ENCODE data around the gene RTN4RL1. TPM values are rescaled to one million over a fixed set of nuclear protein-coding genes. Genes with fewer than 3 reads are reported as not detected.

Gene RTN4RL1
- total RNA-seq, 1 donor from 2014 or later, result 0.77 TPM

DNA sequence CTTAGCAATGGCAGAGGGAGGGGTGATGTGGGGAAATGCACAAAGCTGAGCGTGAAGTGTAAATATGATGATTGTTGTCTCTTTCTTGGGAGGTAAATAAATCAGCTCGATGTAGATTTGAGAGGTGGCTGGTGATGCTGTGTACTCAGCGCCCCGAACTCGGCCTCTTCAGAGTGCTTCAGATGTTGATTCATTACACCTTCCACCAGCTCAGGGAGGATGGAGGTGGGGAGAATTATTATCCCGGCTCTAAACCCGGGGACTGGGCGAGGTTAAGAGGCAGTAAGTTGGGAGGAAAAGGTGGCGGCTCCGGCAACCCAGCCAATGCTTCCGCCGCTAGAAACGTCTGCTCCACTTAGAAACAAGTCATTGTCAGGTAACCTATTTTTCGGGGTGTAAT is 108.8 kb downstream of the RTN4RL1 start:
- no peaks in the 10 kb centered on the region for H3K4me1 ChIP-seq (ENCODE audit: insufficient read depth, low read length)
- Mint-ChIP-seq H3K27me3 (ENCODE audit: low read depth, unreplicated experiment) (peaks cover 72% of the 10 kb centered on the region), H3K36me3 (ENCODE audit: low read depth, unreplicated experiment) (no peaks in the 10 kb centered on the region), H3K4me1 (ENCODE audit: low read depth, unreplicated experiment) (no peaks in the 10 kb centered on the region), H3K27ac (ENCODE audit: unreplicated experiment) (no peak overlapping the region), H3K4me3 (ENCODE audit: unreplicated experiment) (no peak overlapping the region), H3K9me3 (ENCODE audit: unreplicated experiment) (no peaks in the 10 kb centered on the region)
- no peaks in the 10 kb centered on the region for H3K36me3 ChIP-seq (ENCODE audit: insufficient read depth, low read length)
- peaks cover 37% of the 10 kb centered on the region for H3K27me3 ChIP-seq (ENCODE audit: insufficient read depth, low read length)
- DNase-seq (ENCODE audit: low read depth), result no peak
- no peaks in the 10 kb centered on the region for H3K79me2 ChIP-seq (ENCODE audit: insufficient read depth, low read length)
- TF ChIP-seq, protein P1, sequence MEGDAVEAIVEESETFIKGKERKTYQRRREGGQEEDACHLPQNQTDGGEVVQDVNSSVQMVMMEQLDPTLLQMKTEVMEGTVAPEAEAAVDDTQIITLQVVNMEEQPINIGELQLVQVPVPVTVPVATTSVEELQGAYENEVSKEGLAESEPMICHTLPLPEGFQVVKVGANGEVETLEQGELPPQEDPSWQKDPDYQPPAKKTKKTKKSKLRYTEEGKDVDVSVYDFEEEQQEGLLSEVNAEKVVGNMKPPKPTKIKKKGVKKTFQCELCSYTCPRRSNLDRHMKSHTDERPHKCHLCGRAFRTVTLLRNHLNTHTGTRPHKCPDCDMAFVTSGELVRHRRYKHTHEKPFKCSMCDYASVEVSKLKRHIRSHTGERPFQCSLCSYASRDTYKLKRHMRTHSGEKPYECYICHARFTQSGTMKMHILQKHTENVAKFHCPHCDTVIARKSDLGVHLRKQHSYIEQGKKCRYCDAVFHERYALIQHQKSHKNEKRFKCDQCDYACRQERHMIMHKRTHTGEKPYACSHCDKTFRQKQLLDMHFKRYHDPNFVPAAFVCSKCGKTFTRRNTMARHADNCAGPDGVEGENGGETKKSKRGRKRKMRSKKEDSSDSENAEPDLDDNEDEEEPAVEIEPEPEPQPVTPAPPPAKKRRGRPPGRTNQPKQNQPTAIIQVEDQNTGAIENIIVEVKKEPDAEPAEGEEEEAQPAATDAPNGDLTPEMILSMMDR (IDR thresholded peaks at IDR 0.05; ENCODE audit: insufficient read depth, low read depth, low read length), result no peak
- TF ChIP-seq EZH2 (IDR thresholded peaks at IDR 0.05; ENCODE audit: insufficient read depth, low read length), result no peak
- H2AFZ ChIP-seq (ENCODE audit: low read depth, low read length), result no peak overlapping the region
- no peak overlapping the region for H3K4me3 ChIP-seq (ENCODE audit: insufficient read depth, low read depth, low read length)
- H3K27ac ChIP-seq (ENCODE audit: low read depth, low read length), result no peak overlapping the region
- no peak for FAIRE-seq
- no peaks in the 10 kb centered on the region for H3K9me3 ChIP-seq (ENCODE audit: insufficient read depth, low read depth, low read length)
- no peak overlapping the region for H3K4me2 ChIP-seq (ENCODE audit: low read length)
- H4K20me1 ChIP-seq (ENCODE audit: insufficient read depth, low read length), result no peaks in the 10 kb centered on the region
- H3K9ac ChIP-seq (ENCODE audit: low read length), result no peak overlapping the region

DNA sequence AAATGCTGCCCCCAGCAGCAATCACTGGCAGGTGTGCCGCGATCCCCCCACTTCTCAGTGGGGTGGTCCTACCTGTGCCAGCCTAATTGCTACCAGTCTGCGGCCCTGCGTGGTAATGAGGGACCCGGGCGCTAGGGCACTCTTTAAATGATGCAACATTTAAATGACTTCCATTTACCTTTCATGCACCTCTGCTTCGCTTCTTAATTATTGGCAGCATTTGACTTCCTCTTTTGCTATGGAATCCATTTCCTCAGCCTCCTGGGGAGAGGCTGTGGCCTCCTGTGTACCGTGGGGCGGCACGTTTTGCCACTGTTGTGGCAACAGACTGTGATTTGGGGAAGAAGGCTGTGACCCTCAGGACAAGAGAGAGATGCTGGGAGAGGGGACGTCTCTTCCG is 109.2 kb downstream of the RTN4RL1 start:
- TF ChIP-seq, protein P1 (IDR thresholded peaks at IDR 0.05; ENCODE audit: insufficient read depth, low read depth, low read length), result no peak
- TF ChIP-seq EZH2 (IDR thresholded peaks at IDR 0.05; ENCODE audit: insufficient read depth, low read length), result no peak
- DNase-seq (ENCODE audit: low read depth), result no peak
- no peaks in the 10 kb centered on the region for H3K4me1 Mint-ChIP-seq (ENCODE audit: low read depth, unreplicated experiment)
- Histone ChIP-seq H3K9me3 (ENCODE audit: insufficient read depth, low read depth, low read length) (no peaks in the 10 kb centered on the region), H2AFZ (ENCODE audit: low read depth, low read length) (no peak overlapping the region), H3K4me3 (ENCODE audit: insufficient read depth, low read depth, low read length) (no peak overlapping the region), H3K4me1 (ENCODE audit: insufficient read depth, low read length) (no peaks in the 10 kb centered on the region), H3K4me2 (ENCODE audit: low read length) (no peak overlapping the region), H3K9ac (ENCODE audit: low read length) (no peak overlapping the region), H3K36me3 (ENCODE audit: insufficient read depth, low read length) (no peaks in the 10 kb centered on the region), H3K79me2 (ENCODE audit: insufficient read depth, low read length) (no peaks in the 10 kb centered on the region), H4K20me1 (ENCODE audit: insufficient read depth, low read length) (no peaks in the 10 kb centered on the region), H3K27me3 (ENCODE audit: insufficient read depth, low read length) (peaks cover 37% of the 10 kb centered on the region), H3K27ac (ENCODE audit: low read depth, low read length) (no peak overlapping the region)
- H3K27me3 Mint-ChIP-seq (ENCODE audit: low read depth, unreplicated experiment), result peaks cover 72% of the 10 kb centered on the region
- no peaks in the 10 kb centered on the region for H3K9me3 Mint-ChIP-seq (ENCODE audit: unreplicated experiment)
- H3K27ac Mint-ChIP-seq (ENCODE audit: unreplicated experiment), result no peak overlapping the region
- no peak overlapping the region for H3K4me3 Mint-ChIP-seq (ENCODE audit: unreplicated experiment)
- no peak for FAIRE-seq
- no peaks in the 10 kb centered on the region for H3K36me3 Mint-ChIP-seq (ENCODE audit: low read depth, unreplicated experiment)

DNA sequence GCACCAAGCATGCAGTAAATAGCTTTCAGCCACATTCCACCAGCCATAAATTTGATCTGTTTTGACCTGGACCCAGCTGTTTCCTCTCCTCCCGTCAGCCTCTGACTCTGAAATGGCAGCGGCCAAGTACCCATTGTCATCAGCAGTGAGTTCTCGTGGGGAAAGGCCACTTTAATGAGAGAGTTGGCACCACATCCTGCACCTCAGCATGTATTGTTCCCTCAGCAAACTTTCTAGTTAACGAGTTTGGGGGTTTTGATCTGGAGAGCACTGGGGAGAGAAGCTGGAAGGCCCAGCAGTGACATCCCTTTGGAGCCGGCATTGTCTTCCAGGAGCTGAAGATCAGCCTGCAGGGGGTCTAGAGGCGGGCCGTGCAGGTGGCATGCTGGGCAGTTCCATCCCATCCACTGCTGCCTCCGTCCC is 110.5 kb downstream of the RTN4RL1 start:
- Histone ChIP-seq H3K36me3 (ENCODE audit: insufficient read depth, low read length) (no peaks in the 10 kb centered on the region), H3K9ac (ENCODE audit: low read length) (no peak overlapping the region), H3K4me1 (ENCODE audit: insufficient read depth, low read length) (no peaks in the 10 kb centered on the region), H3K4me2 (ENCODE audit: low read length) (no peak overlapping the region), H3K27ac (ENCODE audit: low read depth, low read length) (no peak overlapping the region), H3K4me3 (ENCODE audit: insufficient read depth, low read depth, low read length) (no peak overlapping the region), H4K20me1 (ENCODE audit: insufficient read depth, low read length) (no peaks in the 10 kb centered on the region), H2AFZ (ENCODE audit: low read depth, low read length) (no peak overlapping the region), H3K79me2 (ENCODE audit: insufficient read depth, low read length) (no peaks in the 10 kb centered on the region), H3K27me3 (ENCODE audit: insufficient read depth, low read length) (peaks cover 44% of the 10 kb centered on the region), H3K9me3 (ENCODE audit: insufficient read depth, low read depth, low read length) (no peaks in the 10 kb centered on the region)
- FAIRE-seq (no peak), DNase-seq (ENCODE audit: low read depth) (no peak)
- TF ChIP-seq EZH2 (IDR thresholded peaks at IDR 0.05; ENCODE audit: insufficient read depth, low read length), result no peak
- peaks cover 68% of the 10 kb centered on the region for H3K27me3 Mint-ChIP-seq (ENCODE audit: low read depth, unreplicated experiment)
- H3K27ac Mint-ChIP-seq (ENCODE audit: unreplicated experiment), result no peak overlapping the region
- peaks cover 5% of the 10 kb centered on the region for H3K4me1 Mint-ChIP-seq (ENCODE audit: low read depth, unreplicated experiment)
- H3K9me3 Mint-ChIP-seq (ENCODE audit: unreplicated experiment), result no peaks in the 10 kb centered on the region
- H3K4me3 Mint-ChIP-seq (ENCODE audit: unreplicated experiment), result no peak overlapping the region
- H3K36me3 Mint-ChIP-seq (ENCODE audit: low read depth, unreplicated experiment), result no peaks in the 10 kb centered on the region

Data from astrocyte (in vitro differentiated cells and primary cell).